ENCODE results near the gene ALG12.

- TF ChIP-seq, protein P1, sequence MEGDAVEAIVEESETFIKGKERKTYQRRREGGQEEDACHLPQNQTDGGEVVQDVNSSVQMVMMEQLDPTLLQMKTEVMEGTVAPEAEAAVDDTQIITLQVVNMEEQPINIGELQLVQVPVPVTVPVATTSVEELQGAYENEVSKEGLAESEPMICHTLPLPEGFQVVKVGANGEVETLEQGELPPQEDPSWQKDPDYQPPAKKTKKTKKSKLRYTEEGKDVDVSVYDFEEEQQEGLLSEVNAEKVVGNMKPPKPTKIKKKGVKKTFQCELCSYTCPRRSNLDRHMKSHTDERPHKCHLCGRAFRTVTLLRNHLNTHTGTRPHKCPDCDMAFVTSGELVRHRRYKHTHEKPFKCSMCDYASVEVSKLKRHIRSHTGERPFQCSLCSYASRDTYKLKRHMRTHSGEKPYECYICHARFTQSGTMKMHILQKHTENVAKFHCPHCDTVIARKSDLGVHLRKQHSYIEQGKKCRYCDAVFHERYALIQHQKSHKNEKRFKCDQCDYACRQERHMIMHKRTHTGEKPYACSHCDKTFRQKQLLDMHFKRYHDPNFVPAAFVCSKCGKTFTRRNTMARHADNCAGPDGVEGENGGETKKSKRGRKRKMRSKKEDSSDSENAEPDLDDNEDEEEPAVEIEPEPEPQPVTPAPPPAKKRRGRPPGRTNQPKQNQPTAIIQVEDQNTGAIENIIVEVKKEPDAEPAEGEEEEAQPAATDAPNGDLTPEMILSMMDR (IDR thresholded peaks at IDR 0.05): no peak
- TF ChIP-seq POLR2AphosphoS5 (IDR thresholded peaks at IDR 0.05) (no peak), POLR2A (IDR thresholded peaks at IDR 0.05) (no peak)
Measured at GRCh38 chr22:49862496-49862776, 55.8 kb downstream of the ALG12 start.

Data from stomach (tissue), 4 donors.